Tibial nerve (tissue), 4 donors: ENCODE measurements around the gene FOXK1.

ENCODE experiments used
- EP300 ChIP-seq, 2 donors: sonication (generic); formaldehyde crosslinking; IDR thresholded peaks; one replicate each; pipeline ENCODE4 v1.6.1; 2017; ENCODE audit warnings: antibody characterized with exemption in 2 of 2, mild to moderate bottlenecking in 1 of 2
- POLR2A ChIP-seq, 2 donors: fragments of 450-650 bp; IDR thresholded peaks; one replicate each; pipeline ENCODE4 v1.6.1; 2017; ENCODE audit warnings: antibody characterized with exemption in 2 of 2, mild to moderate bottlenecking in 2 of 2, moderate library complexity in 2 of 2
- TF ChIP-seq, protein P1 (sequence below), 5 experiments: fragments of 200-600 bp in 3 of 5; fragments of 450-650 bp in 2 of 5; sonication (generic) in 3 of 5; IDR thresholded peaks; one replicate each; pipeline ENCODE4 v1.5.1; 2016 to 2019; ENCODE audit warnings: antibody characterized with exemption in 5 of 5, mild to moderate bottlenecking in 3 of 5, moderate library complexity in 2 of 5

DNA sequence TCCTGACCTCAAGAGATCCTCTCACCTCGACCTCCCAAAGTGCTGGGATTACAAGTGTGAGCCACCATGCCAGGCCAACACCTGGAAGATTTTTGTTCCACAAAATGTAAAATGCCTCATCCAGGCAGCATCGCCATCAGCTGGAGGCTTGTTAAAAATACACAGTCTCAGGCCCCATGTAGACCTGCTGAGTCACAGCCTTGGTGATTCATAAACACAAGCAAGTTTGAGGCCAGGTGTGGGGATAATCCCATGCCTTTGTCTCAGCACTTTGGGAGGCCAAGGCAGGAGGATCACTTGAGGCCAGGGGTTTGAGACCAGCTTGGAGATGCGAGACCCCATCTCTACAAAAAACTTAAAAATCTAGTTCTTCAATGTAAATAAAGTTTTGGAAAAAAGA is 49.1 kb upstream of the FOXK1 start:
- TF ChIP-seq, protein P1, sequence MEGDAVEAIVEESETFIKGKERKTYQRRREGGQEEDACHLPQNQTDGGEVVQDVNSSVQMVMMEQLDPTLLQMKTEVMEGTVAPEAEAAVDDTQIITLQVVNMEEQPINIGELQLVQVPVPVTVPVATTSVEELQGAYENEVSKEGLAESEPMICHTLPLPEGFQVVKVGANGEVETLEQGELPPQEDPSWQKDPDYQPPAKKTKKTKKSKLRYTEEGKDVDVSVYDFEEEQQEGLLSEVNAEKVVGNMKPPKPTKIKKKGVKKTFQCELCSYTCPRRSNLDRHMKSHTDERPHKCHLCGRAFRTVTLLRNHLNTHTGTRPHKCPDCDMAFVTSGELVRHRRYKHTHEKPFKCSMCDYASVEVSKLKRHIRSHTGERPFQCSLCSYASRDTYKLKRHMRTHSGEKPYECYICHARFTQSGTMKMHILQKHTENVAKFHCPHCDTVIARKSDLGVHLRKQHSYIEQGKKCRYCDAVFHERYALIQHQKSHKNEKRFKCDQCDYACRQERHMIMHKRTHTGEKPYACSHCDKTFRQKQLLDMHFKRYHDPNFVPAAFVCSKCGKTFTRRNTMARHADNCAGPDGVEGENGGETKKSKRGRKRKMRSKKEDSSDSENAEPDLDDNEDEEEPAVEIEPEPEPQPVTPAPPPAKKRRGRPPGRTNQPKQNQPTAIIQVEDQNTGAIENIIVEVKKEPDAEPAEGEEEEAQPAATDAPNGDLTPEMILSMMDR (IDR thresholded peaks at IDR 0.05): no peak
- TF ChIP-seq POLR2A (IDR thresholded peaks at IDR 0.05): no peak
- TF ChIP-seq EP300 (IDR thresholded peaks at IDR 0.05): no peak
